ENCODE results near the gene TMEM107.

- TF ChIP-seq CTCF (IDR thresholded peaks at IDR 0.05; ENCODE audit: low read depth, low read length): no peak
- TF ChIP-seq EZH2phosphoT487 (IDR thresholded peaks at IDR 0.05; ENCODE audit: low read depth): no peak
Measured at GRCh38 chr17:8142158-8142886, 33.9 kb downstream of the TMEM107 start.
